Naive thymus-derived CD4-positive, alpha-beta T cell (primary cell): Measurements from ENCODE around the gene BCR. TPM values are rescaled to one million over a fixed set of nuclear protein-coding genes. Genes with fewer than 3 reads are reported as not detected.

Source experiments
- ATAC-seq: fragments of 150-1000 bp; cut with Tn5 transposase; 2 replicates; pipeline ENCODE4 v1.10.0; 2021; ENCODE audit warnings: mild to moderate bottlenecking, moderate library complexity
- CTCF ChIA-PET: fragments of 350-600 bp; sonication (Branson Sonifier 250); formaldehyde crosslinking; loops from one replicate; lab custom pipeline; 2021; ENCODE audit warnings: antibody characterized with exemption; lab: Charles Lee
- POLR2A ChIA-PET: fragments of 350-600 bp; sonication (Branson Sonifier 250); formaldehyde crosslinking; loops from one replicate; lab custom pipeline; 2021; ENCODE audit warnings: antibody characterized with exemption, inconsistent platforms; lab: Charles Lee
- DNase-seq, 9 donors: peaks; one replicate each; pipeline versions ENCODE4 v3.0.0 to v3.0.0-alpha.2; 2020 to 2022; ENCODE audit warnings: mixed read lengths in 1 of 9
- H3K27ac ChIP-seq: one replicate; pipeline ENCODE4 v1.7.0; 2013; ENCODE audit warnings: mild to moderate bottlenecking, low read depth, low read length, moderate library complexity
- H3K27me3 ChIP-seq, 2 donors: one replicate each; pipeline ENCODE4 v1.7.0; 2013; ENCODE audit warnings: low read length in 2 of 2, mild to moderate bottlenecking in 2 of 2, moderate library complexity in 2 of 2; ENCODE audit not compliant: control insufficient read depth in 2 of 2, insufficient read depth in 2 of 2
- H3K36me3 ChIP-seq, 3 experiments: 1 replicate in 2 of 3; 2 replicates in 1 of 3; pipeline ENCODE4 v1.7.0; 2013; ENCODE audit warnings: low read length in 3 of 3, mild to moderate bottlenecking in 3 of 3, moderate library complexity in 1 of 3; ENCODE audit not compliant: insufficient read depth in 3 of 3, control insufficient read depth in 2 of 3
- H3K4me1 ChIP-seq, 2 donors: one replicate each; pipeline ENCODE4 v1.7.0; 2013; ENCODE audit warnings: low read length in 2 of 2, mild to moderate bottlenecking in 2 of 2, moderate library complexity in 1 of 2; ENCODE audit not compliant: control insufficient read depth in 2 of 2, insufficient read depth in 2 of 2
- H3K4me3 ChIP-seq: 2 replicates; pipeline ENCODE4 v1.7.0; 2013; ENCODE audit warnings: mild to moderate bottlenecking, low read length
- H3K9me3 ChIP-seq, 3 experiments: 1 replicate in 2 of 3; 2 replicates in 1 of 3; pipeline ENCODE4 v1.7.0; 2013; ENCODE audit warnings: low read length in 3 of 3; ENCODE audit not compliant: control insufficient read depth in 2 of 3
- H3K27ac Mint-ChIP-seq, 9 donors: one replicate each; pipeline ENCODE4 v1.8.0; 2020 to 2022; ENCODE audit warnings: mixed read lengths in 9 of 9, mild to moderate bottlenecking in 8 of 9, moderate library complexity in 5 of 9, inconsistent platforms in 2 of 9
- H3K27me3 Mint-ChIP-seq, 5 donors: one replicate each; pipeline ENCODE4 v1.8.0; 2021 to 2022; ENCODE audit warnings: mixed read lengths in 5 of 5, mild to moderate bottlenecking in 1 of 5
- H3K36me3 Mint-ChIP-seq, 5 donors: one replicate each; pipeline ENCODE4 v1.8.0; 2020 to 2022; ENCODE audit warnings: mixed read lengths in 5 of 5, mild to moderate bottlenecking in 3 of 5, inconsistent platforms in 1 of 5
- H3K4me1 Mint-ChIP-seq, 7 donors: one replicate each; pipeline ENCODE4 v1.8.0; 2020 to 2022; ENCODE audit warnings: mixed read lengths in 7 of 7, mild to moderate bottlenecking in 3 of 7, inconsistent platforms in 1 of 7
- H3K4me3 Mint-ChIP-seq, 10 donors: one replicate each; pipeline ENCODE4 v1.8.0; 2020 to 2022; ENCODE audit warnings: mild to moderate bottlenecking in 10 of 10, mixed read lengths in 10 of 10, moderate library complexity in 6 of 10, inconsistent platforms in 2 of 10
- H3K9me3 Mint-ChIP-seq, 11 donors: one replicate each; pipeline ENCODE4 v1.8.0; 2020 to 2022; ENCODE audit warnings: mixed read lengths in 11 of 11, mild to moderate bottlenecking in 4 of 11, inconsistent platforms in 1 of 11, moderate library complexity in 1 of 11
- intact Hi-C, 2 donors: fragments of 100-400 bp; cut with micrococcal nuclease; formaldehyde crosslinking; loops; one replicate each; pipeline ENCODE4 v1.15.1; 2023
- polyA plus RNA-seq, 2 donors: library from polyadenylated mRNA; unstranded; fragments of 300-500 nt; fragmentation: Illumina TruSeq; gene quantifications; one replicate each; pipeline ENCODE4 v1.2.3, GENCODE V29; 2021
- total RNA-seq, 6 experiments: library from RNA in 5 of 6; stranded (reverse) in 5 of 6; gene quantifications; 1 replicate in 5 of 6; 2 replicates in 1 of 6; pipeline ENCODE4 v1.2.3 and lab custom pipeline; 2021 to 2026

Gene BCR
- total and polyA plus RNA-seq, 7 experiments from 2014 or later, result 6.1 to 103 (median 83.8) TPM

DNA sequence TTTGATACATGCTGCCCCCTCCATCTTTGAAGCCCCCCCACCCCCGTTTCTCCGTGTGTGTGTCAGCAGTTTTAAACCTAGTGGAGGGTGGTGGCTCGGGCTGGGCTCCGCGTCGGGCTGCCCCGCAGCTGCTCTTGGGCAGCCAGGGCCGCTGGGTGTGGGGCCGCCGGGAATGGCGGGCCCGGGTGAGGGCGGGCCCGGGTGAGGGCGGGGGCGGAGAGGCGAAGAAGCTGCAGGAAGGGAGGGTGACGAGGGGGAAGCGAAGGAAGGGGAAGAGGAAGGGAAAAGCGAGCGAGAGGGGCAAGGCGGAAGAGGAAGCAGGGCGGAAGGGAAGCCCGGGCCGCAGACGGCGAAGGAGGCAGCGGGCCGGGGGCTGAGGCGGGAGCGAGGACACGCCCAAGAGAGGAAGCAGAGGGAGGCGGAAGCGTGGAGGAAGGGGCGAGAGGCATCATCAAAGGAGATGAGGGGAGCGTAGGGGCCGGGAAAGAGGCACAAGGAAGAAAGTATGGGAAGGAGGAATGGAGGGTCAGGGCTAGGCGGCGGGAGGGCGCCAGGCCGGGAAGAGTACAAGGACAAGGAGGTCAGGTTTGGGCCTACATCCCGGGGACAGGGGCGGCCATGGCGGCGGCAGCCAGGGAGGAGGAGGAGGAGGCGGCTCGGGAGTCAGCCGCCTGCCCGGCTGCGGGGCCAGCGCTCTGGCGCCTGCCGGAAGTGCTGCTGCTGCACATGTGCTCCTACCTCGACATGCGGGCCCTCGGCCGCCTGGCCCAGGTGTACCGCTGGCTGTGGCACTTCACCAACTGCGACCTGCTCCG, 82.4 kb downstream of the BCR start:
- Mint-ChIP-seq H3K4me1 (peaks cover 0 to 18% (median 5%) of the 10 kb centered on the region in 7 donors), H3K4me3 (no peak overlapping the region), H3K27ac (peak overlapping the region in 1 of 9 donors; percentile 63), H3K36me3 (peaks cover 4 to 32% (median 6%) of the 10 kb centered on the region in 5 donors), H3K9me3 (no peaks in the 10 kb centered on the region), H3K27me3 (no peaks in the 10 kb centered on the region)
- intact Hi-C loops, result no loop called here
- Histone ChIP-seq H3K4me3 (no peak overlapping the region), H3K27me3 (no peaks in the 10 kb centered on the region), H3K36me3 (peaks cover 0 to 86% (median 4%) of the 10 kb centered on the region in 3 experiments), H3K4me1 (no peaks in the 10 kb centered on the region), H3K9me3 (no peaks in the 10 kb centered on the region), H3K27ac (peak overlapping the region; percentile 13)
- DNase-seq (no peak), ATAC-seq (no peak)
- POLR2A ChIA-PET, result no interaction called here
- CTCF ChIA-PET, result no interaction called here

DNA sequence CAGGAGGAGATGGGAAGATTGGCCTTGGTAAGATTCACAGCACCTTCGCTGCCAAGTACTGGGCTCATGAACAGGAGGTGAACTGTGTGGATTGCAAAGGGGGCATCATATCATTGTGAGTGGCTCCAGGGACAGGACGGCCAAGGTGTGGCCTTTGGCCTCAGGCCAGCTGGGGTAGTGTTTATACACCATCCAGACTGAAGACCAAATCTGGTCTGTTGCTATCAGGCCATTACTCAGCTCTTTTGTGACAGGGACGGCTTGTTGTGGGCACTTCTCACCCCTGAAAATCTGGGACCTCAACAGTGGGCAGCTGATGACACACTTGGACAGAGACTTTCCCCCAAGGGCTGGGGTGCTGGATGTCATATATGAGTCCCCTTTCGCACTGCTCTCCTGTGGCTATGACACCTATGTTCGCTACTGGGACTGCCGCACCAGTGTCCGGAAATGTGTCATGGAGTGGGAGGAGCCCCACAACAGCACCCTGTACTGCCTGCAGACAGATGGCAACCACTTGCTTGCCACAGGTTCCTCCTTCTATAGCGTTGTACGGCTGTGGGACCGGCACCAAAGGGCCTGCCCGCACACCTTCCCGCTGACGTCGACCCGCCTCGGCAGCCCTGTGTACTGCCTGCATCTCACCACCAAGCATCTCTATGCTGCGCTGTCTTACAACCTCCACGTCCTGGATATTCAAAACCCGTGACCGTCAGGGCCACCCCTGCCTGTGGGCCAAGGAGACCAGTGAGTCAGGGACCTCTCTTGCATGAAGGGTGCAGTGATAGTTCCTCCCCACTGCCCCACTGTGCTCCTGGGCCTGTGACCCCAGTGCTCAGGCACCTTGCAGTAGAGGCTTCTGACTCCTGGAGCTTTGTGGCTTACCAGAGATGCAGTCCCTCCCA, 83.6 kb downstream of the BCR start:
- Mint-ChIP-seq H3K9me3 (no peaks in the 10 kb centered on the region), H3K4me3 (peak overlapping the region in 3 of 10 donors; percentile 12 to 30 (median 24)), H3K27ac (peak overlapping the region in 8 of 9 donors; percentile 5 to 86 (median 64)), H3K27me3 (no peaks in the 10 kb centered on the region), H3K4me1 (peaks cover 0 to 21% (median 5%) of the 10 kb centered on the region in 7 donors), H3K36me3 (peaks cover 4 to 37% (median 6%) of the 10 kb centered on the region in 5 donors)
- Histone ChIP-seq H3K36me3 (peaks cover 0 to 86% (median 4%) of the 10 kb centered on the region in 3 experiments), H3K27me3 (no peaks in the 10 kb centered on the region), H3K4me3 (no peak overlapping the region), H3K27ac (peak overlapping the region; percentile 44), H3K9me3 (no peaks in the 10 kb centered on the region), H3K4me1 (no peaks in the 10 kb centered on the region)
- ChIA-PET CTCF (no interaction called here), POLR2A (no interaction called here)
- intact Hi-C loops, result no loop called here
- ATAC-seq (peak; percentile 94), DNase-seq (peak in 6 of 9 donors; percentile 28 to 49 (median 42))

DNA sequence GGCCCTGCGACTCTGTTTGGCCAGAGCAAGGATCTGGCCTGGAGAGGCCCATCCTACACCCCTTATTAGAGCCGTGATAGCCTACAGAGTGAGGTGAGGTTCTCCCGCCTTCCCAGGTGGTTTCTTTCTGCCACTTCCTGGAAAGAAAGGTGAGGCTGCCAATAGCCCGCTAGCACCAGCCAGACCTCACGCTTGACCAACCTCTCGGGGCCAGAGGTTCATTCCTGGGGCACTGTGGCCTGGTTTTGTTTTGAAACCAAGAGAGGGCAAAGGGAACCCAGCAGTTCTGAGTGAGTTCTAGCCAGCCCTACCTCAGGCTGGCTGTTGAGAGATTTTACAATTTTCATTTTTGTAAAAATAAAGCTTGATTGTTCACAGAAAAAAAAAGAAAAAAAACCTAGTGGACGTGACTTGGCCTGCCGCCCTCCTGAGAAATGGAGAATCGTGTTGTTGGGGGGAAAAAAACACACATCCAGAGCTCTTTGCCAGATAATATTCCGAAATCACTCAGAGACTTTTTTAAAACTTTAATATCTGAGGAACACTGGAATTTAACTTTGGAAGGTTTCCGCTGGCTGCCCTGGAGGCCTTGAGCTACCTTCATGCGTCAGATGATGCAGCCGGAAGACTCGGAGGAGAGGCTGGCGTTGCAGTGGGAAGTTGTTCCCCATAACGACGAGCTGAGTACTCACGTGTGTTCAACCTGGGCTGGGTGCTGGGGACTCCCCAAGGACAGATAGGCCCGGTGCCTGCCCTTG, 84.5 kb downstream of the BCR start:
- H3K9me3 ChIP-seq, result no peaks in the 10 kb centered on the region
- POLR2A ChIA-PET, result interaction anchor here (0.7 to 0.9 kb wide), 2 partner anchors 72 to 86 kb away, joined by 3 to 6 read pairs; no protein-coding TSS in a partner anchor
- no peak overlapping the region for H3K4me3 ChIP-seq
- H3K27ac Mint-ChIP-seq, result peak overlapping the region in 4 of 9 donors; percentile 14 to 86 (median 41)
- no peaks in the 10 kb centered on the region for H3K27me3 ChIP-seq
- CTCF ChIA-PET, result interaction anchor here (1.6 kb wide), 1 partner anchor 17 kb away, joined by 6 read pairs; no protein-coding TSS in a partner anchor
- peaks cover 0 to 91% (median 4%) of the 10 kb centered on the region in 3 experiments for H3K36me3 ChIP-seq
- DNase-seq, result no peak
- peak overlapping the region; percentile 44 for H3K27ac ChIP-seq
- H3K27me3 Mint-ChIP-seq, result no peaks in the 10 kb centered on the region
- intact Hi-C loops, result no loop called here
- H3K4me1 Mint-ChIP-seq, result peaks cover 3 to 21% (median 5%) of the 10 kb centered on the region in 7 donors
- no peaks in the 10 kb centered on the region for H3K4me1 ChIP-seq
- H3K36me3 Mint-ChIP-seq, result peaks cover 4 to 41% (median 6%) of the 10 kb centered on the region in 5 donors
- no peaks in the 10 kb centered on the region for H3K9me3 Mint-ChIP-seq
- H3K4me3 Mint-ChIP-seq, result no peak overlapping the region
- ATAC-seq, result no peak

DNA sequence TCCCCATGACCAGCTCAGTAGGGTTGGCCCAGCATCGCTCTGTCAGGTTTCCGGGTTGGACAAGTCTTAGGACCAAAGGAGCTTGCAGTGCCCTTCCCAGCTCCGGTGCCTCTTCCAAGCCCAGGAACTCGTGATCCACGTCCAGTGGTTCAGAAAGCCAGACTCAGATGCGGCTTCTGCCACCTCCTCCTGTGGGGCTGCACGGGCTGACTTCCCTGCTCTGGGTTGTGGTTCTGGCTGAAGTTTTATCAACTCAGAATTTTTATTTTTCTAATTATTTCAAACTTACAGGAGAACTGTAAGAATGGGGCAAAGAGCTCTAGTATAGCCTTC, 85.0 kb downstream of the BCR start:
- no peak overlapping the region for H3K4me3 Mint-ChIP-seq
- ATAC-seq (no peak), DNase-seq (no peak)
- Histone ChIP-seq H3K4me1 (no peaks in the 10 kb centered on the region), H3K27me3 (no peaks in the 10 kb centered on the region), H3K9me3 (no peaks in the 10 kb centered on the region), H3K4me3 (no peak overlapping the region), H3K27ac (no peak overlapping the region), H3K36me3 (peaks cover 0 to 93% (median 4%) of the 10 kb centered on the region in 3 experiments)
- peak overlapping the region in 2 of 9 donors; percentile 3 to 51 for H3K27ac Mint-ChIP-seq
- intact Hi-C loops, result no loop called here
- no peaks in the 10 kb centered on the region for H3K9me3 Mint-ChIP-seq
- H3K36me3 Mint-ChIP-seq, result peaks cover 4 to 41% (median 6%) of the 10 kb centered on the region in 5 donors
- POLR2A ChIA-PET, result interaction anchor here (0.7 to 0.9 kb wide), 2 partner anchors 72 to 87 kb away, joined by 3 to 6 read pairs; no protein-coding TSS in a partner anchor
- H3K27me3 Mint-ChIP-seq, result no peaks in the 10 kb centered on the region
- CTCF ChIA-PET, result interaction anchor here (1.6 kb wide), 1 partner anchor 17 kb away, joined by 6 read pairs; no protein-coding TSS in a partner anchor
- peaks cover 0 to 21% (median 6%) of the 10 kb centered on the region in 7 donors for H3K4me1 Mint-ChIP-seq

DNA sequence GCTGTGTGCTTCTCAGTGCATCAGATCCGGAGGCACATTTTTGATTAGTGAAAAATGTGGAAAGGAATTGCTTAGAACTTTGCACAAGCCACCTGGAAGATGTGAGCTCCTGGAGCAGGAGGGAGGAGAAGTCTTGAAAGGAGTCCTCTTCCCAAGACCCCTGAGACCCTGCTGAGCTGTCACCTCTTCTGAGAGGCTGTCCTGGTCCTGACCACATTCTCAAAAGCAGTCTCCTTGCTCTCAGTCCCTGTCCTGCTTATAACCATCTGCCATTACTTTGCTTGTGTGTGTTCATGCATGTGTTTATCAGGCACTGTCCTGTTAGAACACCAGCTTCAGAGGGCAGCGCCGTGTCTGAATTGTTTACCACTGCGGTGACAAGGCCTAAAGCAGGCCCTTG, 86.5 kb downstream of the BCR start:
- Histone ChIP-seq H3K4me1 (no peaks in the 10 kb centered on the region), H3K36me3 (peaks cover 0 to 94% (median 0%) of the 10 kb centered on the region in 3 experiments), H3K27ac (no peak overlapping the region), H3K9me3 (no peaks in the 10 kb centered on the region), H3K4me3 (no peak overlapping the region), H3K27me3 (no peaks in the 10 kb centered on the region)
- peaks cover 4 to 35% (median 9%) of the 10 kb centered on the region in 5 donors for H3K36me3 Mint-ChIP-seq
- intact Hi-C loops, result no loop called here
- H3K4me1 Mint-ChIP-seq, result peaks cover 0 to 21% (median 6%) of the 10 kb centered on the region in 7 donors
- no peaks in the 10 kb centered on the region for H3K9me3 Mint-ChIP-seq
- DNase-seq (no peak), ATAC-seq (no peak)
- H3K27ac Mint-ChIP-seq, result peak overlapping the region in 7 of 9 donors; percentile 18 to 56 (median 29)
- no peaks in the 10 kb centered on the region for H3K27me3 Mint-ChIP-seq
- no peak overlapping the region for H3K4me3 Mint-ChIP-seq
- POLR2A ChIA-PET, result interaction anchor here (0.9 kb wide), 1 partner anchor 90 kb away, joined by 3 read pairs; no protein-coding TSS in a partner anchor
- CTCF ChIA-PET, result no interaction called here
